Measurements from ENCODE around the gene C5orf52. TPM values are rescaled to one million over a fixed set of nuclear protein-coding genes. Genes with fewer than 3 reads are reported as not detected.
A peak's percentile ranks its signal among the peaks of the same experiment; 100 is the strongest.

Gene C5orf52
- total RNA-seq, result not detected

GRCh38 chr5:157670662-157671591, at the start of gene C5orf52:
C5orf52 (plus strand) TSS chr5:157671533; CDS start chr5:157671615, 82 bp downstream.
- Mint-ChIP-seq H3K4me3 (peak within 1 kb of the TSS; percentile 88), H3K9me3 (no peaks in the 10 kb centered on the region), H3K27ac (peak within 1 kb of the TSS; percentile 27), H3K27me3 (peaks cover 29% of the 10 kb centered on the region), H3K36me3 (ENCODE audit: low read depth) (peaks cover 6% of the 10 kb centered on the region), H3K4me1 (peaks cover 25% of the 10 kb centered on the region)
- ChIA-PET CTCF (interaction anchor here (0.5 to 4.6 kb wide), 6 partner anchors 19 to 239 kb away, joined by 3 to 48 read pairs (median 4); partner anchors contain the start of gene LSM11), POLR2A (interaction anchor here (0.9 to 1.5 kb wide), 3 partner anchors 20 to 146 kb away, joined by 3 to 5 read pairs (median 4); no protein-coding TSS in a partner anchor)
- peak; percentile 27 for DNase-seq

GRCh38 chr5:157624144-157624543, 47.2 kb upstream of the C5orf52 start:
- peaks cover 15% of the 10 kb centered on the region for H3K27me3 Mint-ChIP-seq
- DNase-seq, result no peak
- H3K27ac Mint-ChIP-seq, result no peak overlapping the region
- no peak overlapping the region for H3K4me3 Mint-ChIP-seq
- ChIA-PET POLR2A (no interaction called here), CTCF (no interaction called here)
- H3K9me3 Mint-ChIP-seq, result peaks cover 10% of the 10 kb centered on the region
- peaks cover 9% of the 10 kb centered on the region for H3K36me3 Mint-ChIP-seq (ENCODE audit: low read depth)
- no peaks in the 10 kb centered on the region for H3K4me1 Mint-ChIP-seq

- Mint-ChIP-seq H3K27me3 (peaks cover 8% of the 10 kb centered on the region), H3K4me3 (no peak overlapping the region), H3K9me3 (peaks cover 9% of the 10 kb centered on the region), H3K36me3 (ENCODE audit: low read depth) (peaks cover 2% of the 10 kb centered on the region), H3K4me1 (no peaks in the 10 kb centered on the region), H3K27ac (no peak overlapping the region)
- POLR2A ChIA-PET, result no interaction called here
- CTCF ChIA-PET, result no interaction called here
- DNase-seq, result no peak
These were observed 44.5 kb upstream of the C5orf52 start for GRCh38 chr5:157626831-157627230.

DNA sequence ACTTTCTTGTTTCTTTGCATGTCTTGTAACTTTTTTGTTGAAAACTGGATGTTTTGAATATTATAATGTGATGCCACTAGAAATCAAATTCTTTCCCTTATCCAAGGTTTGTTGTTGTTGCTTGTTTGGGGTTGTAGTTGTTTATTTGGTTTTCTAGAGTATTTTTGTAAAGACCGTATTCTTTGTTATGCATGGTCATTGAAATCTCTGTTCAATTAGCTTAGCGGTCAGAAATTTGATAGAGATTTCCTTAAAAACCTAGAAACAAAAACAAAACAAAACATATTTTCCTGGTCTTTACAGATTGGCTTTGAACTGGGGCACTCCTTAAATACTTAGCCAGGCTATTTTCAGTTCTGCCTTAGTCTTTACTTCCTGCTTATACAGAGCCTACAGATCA, 41.0 kb upstream of the C5orf52 start:
- Mint-ChIP-seq H3K27ac (no peak overlapping the region), H3K36me3 (ENCODE audit: low read depth) (peaks cover 2% of the 10 kb centered on the region), H3K27me3 (peaks cover 2% of the 10 kb centered on the region), H3K9me3 (peaks cover 9% of the 10 kb centered on the region), H3K4me3 (no peak overlapping the region), H3K4me1 (no peaks in the 10 kb centered on the region)
- ChIA-PET POLR2A (interaction anchor here (1.0 to 1.3 kb wide), 2 partner anchors 16 to 18 kb away, joined by 3 to 4 read pairs; no protein-coding TSS in a partner anchor), CTCF (interaction anchor here (0.8 to 1.0 kb wide), 2 partner anchors 21 to 23 kb away, joined by 3 read pairs; no protein-coding TSS in a partner anchor)
- DNase-seq, result no peak

GRCh38 chr5:157640406-157641066, 30.8 kb upstream of the C5orf52 start:
- Mint-ChIP-seq H3K27ac (no peak overlapping the region), H3K4me1 (no peaks in the 10 kb centered on the region), H3K36me3 (ENCODE audit: low read depth) (no peaks in the 10 kb centered on the region), H3K27me3 (no peaks in the 10 kb centered on the region), H3K9me3 (no peaks in the 10 kb centered on the region), H3K4me3 (no peak overlapping the region)
- CTCF ChIA-PET, result no interaction called here
- no peak for DNase-seq
- POLR2A ChIA-PET, result no interaction called here

DNA sequence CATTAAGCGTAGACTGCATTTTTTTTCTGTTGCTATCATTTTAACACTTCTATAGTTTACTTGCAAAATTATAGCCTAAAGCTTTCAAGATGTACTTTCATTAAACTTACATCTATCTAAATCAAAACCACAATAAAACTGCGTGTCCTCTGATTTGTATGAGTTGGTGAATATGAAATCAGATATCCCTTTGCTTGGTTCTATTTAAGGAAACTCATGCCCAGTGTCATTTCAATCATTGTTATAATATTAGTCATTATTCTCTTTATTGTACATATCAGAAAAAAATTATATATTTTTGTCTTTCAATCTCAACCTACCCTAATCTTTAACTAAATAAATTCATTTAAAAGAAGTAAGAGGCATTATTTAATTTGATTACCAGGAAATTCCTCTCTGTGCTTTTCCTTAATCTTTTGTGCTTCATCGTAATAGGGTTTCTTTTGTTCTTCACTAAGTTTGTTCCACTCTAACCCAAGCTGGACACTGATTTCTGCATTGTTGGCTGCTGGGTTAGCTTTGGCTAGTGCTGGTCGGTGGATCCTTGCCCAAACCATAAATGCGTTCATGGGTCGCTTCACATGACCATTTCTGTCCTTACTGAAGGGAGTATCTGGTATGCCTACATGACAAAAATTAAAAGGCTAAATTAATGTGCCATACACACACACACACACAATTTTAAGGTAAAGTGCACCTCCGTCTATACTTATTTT, 22.9 kb upstream of the C5orf52 start:
- ChIA-PET CTCF (no interaction called here), POLR2A (no interaction called here)

DNA sequence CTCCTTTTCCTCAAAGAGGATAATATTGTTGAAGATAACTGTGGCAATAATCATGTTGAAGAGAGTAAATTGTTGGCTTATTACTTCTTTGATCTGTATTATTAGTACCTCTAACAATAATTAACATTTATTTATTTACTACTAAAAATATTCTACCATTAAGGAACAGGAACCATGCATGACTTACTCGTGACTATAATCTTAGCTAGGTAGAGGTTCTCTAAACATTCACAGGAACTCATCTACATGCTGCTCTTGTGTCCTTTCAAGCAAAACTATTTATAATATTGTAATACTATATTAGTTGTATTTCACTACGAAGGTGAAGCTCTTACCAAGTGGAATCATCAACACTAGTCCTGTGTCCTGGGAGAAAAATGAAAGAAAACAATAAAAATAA, 22.2 kb upstream of the C5orf52 start:
- H3K27ac Mint-ChIP-seq, result no peak overlapping the region
- no peaks in the 10 kb centered on the region for H3K27me3 Mint-ChIP-seq
- ChIA-PET POLR2A (no interaction called here), CTCF (no interaction called here)
- peaks cover 20% of the 10 kb centered on the region for H3K4me1 Mint-ChIP-seq
- peaks cover 18% of the 10 kb centered on the region for H3K36me3 Mint-ChIP-seq (ENCODE audit: low read depth)
- no peak overlapping the region for H3K4me3 Mint-ChIP-seq
- no peak for DNase-seq
- peaks cover 16% of the 10 kb centered on the region for H3K9me3 Mint-ChIP-seq

More for the DNA sequence above, 22.9 kb upstream of the C5orf52 start:
- no peak overlapping the region for H3K27ac Mint-ChIP-seq
- H3K4me1 Mint-ChIP-seq, result peaks cover 20% of the 10 kb centered on the region
- peaks cover 15% of the 10 kb centered on the region for H3K36me3 Mint-ChIP-seq (ENCODE audit: low read depth)
- no peaks in the 10 kb centered on the region for H3K27me3 Mint-ChIP-seq
- DNase-seq, result no peak
- H3K9me3 Mint-ChIP-seq, result peaks cover 12% of the 10 kb centered on the region
- H3K4me3 Mint-ChIP-seq, result no peak overlapping the region

DNA sequence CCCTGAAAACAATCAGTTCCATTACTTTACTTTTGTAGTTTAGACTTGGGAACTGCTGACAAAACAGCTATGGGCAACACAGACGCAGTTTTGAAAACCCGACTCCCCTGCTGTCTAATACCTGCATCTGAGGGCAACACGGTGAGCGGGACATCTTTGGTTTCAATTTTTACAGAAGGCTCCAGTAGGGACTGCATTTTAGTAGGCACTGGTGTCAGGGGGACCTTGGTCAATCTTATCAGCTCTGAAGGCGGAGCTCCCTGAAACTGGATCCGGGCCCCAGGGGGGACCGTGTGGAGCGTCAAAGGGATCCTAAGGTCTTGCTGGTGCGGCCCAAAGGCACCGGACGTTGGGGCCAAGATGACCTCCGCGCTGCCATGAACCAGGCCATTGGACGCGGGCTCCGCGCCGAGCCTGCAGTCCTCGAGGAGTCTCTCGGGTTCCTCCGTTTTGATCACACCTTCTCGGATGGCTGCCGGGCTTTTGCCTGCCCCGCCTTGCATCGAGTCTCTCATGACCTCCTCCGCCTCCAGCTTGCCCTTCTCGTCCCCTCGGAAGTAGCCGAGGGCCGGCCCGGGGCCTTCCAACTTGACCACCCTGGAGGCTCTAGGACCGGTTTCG, 20.2 kb upstream of the C5orf52 start:
- no peak for DNase-seq
- H3K4me3 Mint-ChIP-seq, result no peak overlapping the region
- no peak overlapping the region for H3K27ac Mint-ChIP-seq
- H3K9me3 Mint-ChIP-seq, result peaks cover 34% of the 10 kb centered on the region
- no peaks in the 10 kb centered on the region for H3K27me3 Mint-ChIP-seq
- peaks cover 29% of the 10 kb centered on the region for H3K36me3 Mint-ChIP-seq (ENCODE audit: low read depth)
- H3K4me1 Mint-ChIP-seq, result peaks cover 20% of the 10 kb centered on the region
- ChIA-PET CTCF (interaction anchor here (0.5 to 2.0 kb wide), 12 partner anchors 15 to 1611 kb away, joined by 3 to 5 read pairs (median 4); partner anchors contain the start of gene LSM11), POLR2A (interaction anchor here (1.0 to 2.0 kb wide), 5 partner anchors 20 to 106 kb away, joined by 3 to 6 read pairs (median 4); no protein-coding TSS in a partner anchor)

- Mint-ChIP-seq H3K27ac (peak overlapping the region; percentile 62), H3K9me3 (peaks cover 37% of the 10 kb centered on the region), H3K36me3 (ENCODE audit: low read depth) (peaks cover 34% of the 10 kb centered on the region), H3K27me3 (no peaks in the 10 kb centered on the region), H3K4me1 (peaks cover 20% of the 10 kb centered on the region), H3K4me3 (peak overlapping the region; percentile 70)
- ChIA-PET CTCF (interaction anchor here (0.5 to 2.0 kb wide), 12 partner anchors 16 to 1610 kb away, joined by 3 to 5 read pairs (median 4); partner anchors contain the start of gene LSM11), POLR2A (interaction anchor here (1.0 to 2.0 kb wide), 5 partner anchors 19 to 107 kb away, joined by 3 to 6 read pairs (median 4); no protein-coding TSS in a partner anchor)
- DNase-seq, result peak; percentile 86
These were observed 19.5 kb upstream of the C5orf52 start for GRCh38 chr5:157651623-157652376.

DNA sequence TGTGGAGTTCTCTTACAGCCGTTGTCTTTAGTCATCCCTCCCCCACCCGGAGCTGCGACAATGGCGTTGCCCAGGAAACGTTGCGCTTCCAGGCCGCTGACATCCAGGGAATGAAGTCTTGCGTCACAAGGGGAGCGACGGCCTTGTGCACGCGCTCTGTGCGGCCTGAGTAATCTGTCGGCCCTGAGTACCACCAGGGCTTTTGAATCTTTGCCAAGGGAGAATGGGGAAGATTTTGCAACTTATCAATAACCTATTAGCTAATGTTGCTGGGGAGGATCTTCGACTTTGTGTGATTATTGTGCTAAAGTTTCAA, 19.0 kb upstream of the C5orf52 start, which contains the start of gene SOX30:
SOX30 (minus strand) TSS at position 62 of the 316 bp plus-strand sequence. CDS start 360 bp downstream, outside the sequence.
- CTCF ChIA-PET, result interaction anchor here (1.3 to 1.6 kb wide), 3 partner anchors 56 to 91 kb away, joined by 3 to 4 read pairs (median 4); partner anchors contain the start of gene LSM11
- peaks cover 37% of the 10 kb centered on the region for H3K9me3 Mint-ChIP-seq

GRCh38 chr5:157657516-157657915, 13.8 kb upstream of the C5orf52 start:
- CTCF ChIA-PET, result no interaction called here
- DNase-seq, result no peak
- peaks cover 7% of the 10 kb centered on the region for H3K4me1 Mint-ChIP-seq
- no peak overlapping the region for H3K27ac Mint-ChIP-seq
- peaks cover under 1% of the 10 kb centered on the region for H3K27me3 Mint-ChIP-seq
- H3K36me3 Mint-ChIP-seq (ENCODE audit: low read depth), result peaks cover 50% of the 10 kb centered on the region
- H3K4me3 Mint-ChIP-seq, result no peak overlapping the region
- POLR2A ChIA-PET, result no interaction called here
- H3K9me3 Mint-ChIP-seq, result peaks cover 54% of the 10 kb centered on the region

More for the DNA sequence above, 19.0 kb upstream of the C5orf52 start, which contains the start of gene SOX30:
- Mint-ChIP-seq H3K27me3 (no peaks in the 10 kb centered on the region), H3K4me3 (peak within 1 kb of the TSS; percentile 70), H3K4me1 (peaks cover 20% of the 10 kb centered on the region), H3K36me3 (ENCODE audit: low read depth) (peaks cover 36% of the 10 kb centered on the region), H3K27ac (peak within 1 kb of the TSS; percentile 62)
- no peak for DNase-seq
- POLR2A ChIA-PET, result interaction anchor here (1.1 to 2.0 kb wide), 2 partner anchors 24 to 90 kb away, joined by 3 to 6 read pairs; no protein-coding TSS in a partner anchor
